DOHH2 (cell line): ENCODE results near the gene PSMD6.

ENCODE experiments used
- H3F3A ChIP-seq: fragments of 200-600 bp; sonication (generic), shearing (Covaris generic); 2 replicates; pipeline ENCODE4 v1.6.0; 2016; ENCODE audit warnings: antibody characterized with exemption, mild to moderate bottlenecking; ENCODE audit not compliant: control insufficient read depth, insufficient read depth
- H3K27ac ChIP-seq: fragments of 200-600 bp; sonication (generic); 2 replicates; pipeline ENCODE4 v1.5.1; 2014; ENCODE audit warnings: low read depth, mild to moderate bottlenecking, low read length, moderate library complexity
- H3K27me3 ChIP-seq: fragments of 200-600 bp; sonication (generic); 2 replicates; pipeline ENCODE4 v1.6.1; 2014; ENCODE audit warnings: mild to moderate bottlenecking, low read length, mixed read lengths; ENCODE audit not compliant: control insufficient read depth
- H3K36me3 ChIP-seq: fragments of 200-600 bp; sonication (generic); 2 replicates; pipeline ENCODE4 v1.6.1; 2014; ENCODE audit warnings: mild to moderate bottlenecking, low read length, moderate library complexity, mixed read lengths; ENCODE audit not compliant: control insufficient read depth
- H3K4me1 ChIP-seq: fragments of 200-600 bp; sonication (generic); 2 replicates; pipeline ENCODE4 v1.6.1; 2014; ENCODE audit warnings: mild to moderate bottlenecking, low read length, mixed read lengths; ENCODE audit not compliant: control insufficient read depth
- H3K4me2 ChIP-seq: fragments of 200-600 bp; sonication (generic); 2 replicates; pipeline ENCODE4 v1.6.0; 2014; ENCODE audit warnings: mild to moderate bottlenecking, low read length, moderate library complexity
- H3K4me3 ChIP-seq: fragments of 200-600 bp; sonication (generic); 2 replicates; pipeline ENCODE4 v1.5.1; 2014; ENCODE audit warnings: mild to moderate bottlenecking, low read length, mixed read lengths
- H3K79me2 ChIP-seq: fragments of 200-600 bp; sonication (generic); 2 replicates; pipeline ENCODE4 v1.6.1; 2014; ENCODE audit warnings: mild to moderate bottlenecking, low read length, mixed read lengths; ENCODE audit not compliant: control insufficient read depth
- H3K9me2 ChIP-seq: fragments of 200-600 bp; sonication (generic); replicated peaks from 2 replicates; pipeline ENCODE4 v1.6.1; 2014; ENCODE audit warnings: mild to moderate bottlenecking, low read length, mixed read lengths; ENCODE audit not compliant: control insufficient read depth
- H3K9me3 ChIP-seq: fragments of 200-600 bp; sonication (generic); 2 replicates; pipeline ENCODE4 v1.6.1; 2014; ENCODE audit warnings: antibody characterized with exemption, low read length, mixed read lengths; ENCODE audit not compliant: control insufficient read depth, insufficient read depth
- H4K20me1 ChIP-seq: fragments of 200-600 bp; sonication (generic); 2 replicates; pipeline ENCODE4 v1.6.0; 2014; ENCODE audit warnings: low read depth, mild to moderate bottlenecking, antibody characterized with exemption, low read length, moderate library complexity; ENCODE audit not compliant: control insufficient read depth, insufficient read depth
- EZH2phosphoT487 ChIP-seq: fragments of 200-600 bp; sonication (generic); IDR thresholded peaks from 2 replicates; pipeline ENCODE4 v1.6.1; 2017; ENCODE audit warnings: borderline replicate concordance, mild to moderate bottlenecking, antibody characterized with exemption, low read length, moderate library complexity, mixed read lengths
- TF ChIP-seq, protein P1 (sequence below): fragments of 200-600 bp; sonication (generic); IDR thresholded peaks from one replicate; pipeline ENCODE4 v1.5.1; 2014; ENCODE audit warnings: antibody characterized with exemption, mild to moderate bottlenecking, low read depth, low read length; ENCODE audit not compliant: poor library complexity, severe bottlenecking

Gene PSMD6

DNA sequence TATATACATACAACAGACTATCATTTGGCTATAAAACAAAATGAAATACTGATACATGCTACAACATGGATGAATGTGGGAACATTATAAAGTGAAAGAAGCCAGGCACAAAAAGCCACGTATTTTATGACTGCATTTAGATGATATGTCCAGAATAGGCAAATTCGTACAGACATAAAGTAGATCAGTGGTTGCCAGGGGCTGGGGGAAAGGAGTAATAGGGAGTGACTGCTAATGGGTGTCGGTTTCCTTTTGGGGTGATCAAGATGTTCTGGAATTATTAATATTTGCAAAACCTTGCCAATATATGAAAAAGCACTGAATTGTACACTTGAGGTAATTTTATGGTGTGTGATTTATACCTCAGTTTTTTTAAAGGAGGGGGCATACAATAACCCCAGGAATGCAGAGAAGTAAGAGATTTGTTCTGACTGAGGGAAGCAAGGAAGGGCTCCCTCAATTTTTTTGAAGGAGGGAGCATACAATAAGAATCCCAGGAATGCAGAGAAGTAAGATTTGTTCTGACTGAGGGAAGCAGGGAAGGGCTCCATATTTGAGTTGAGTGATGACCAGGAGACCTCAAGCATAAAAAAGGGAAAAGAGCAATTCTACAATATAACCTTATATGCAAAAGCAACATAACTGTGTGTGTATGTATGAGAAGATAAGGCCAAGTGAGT lies 6.2 kb downstream of the PSMD6 start:
- H3K27ac ChIP-seq: no peak overlapping the region
- H3K79me2 ChIP-seq: peaks cover 60% of the 10 kb centered on the region
- H3K36me3 ChIP-seq: peaks cover 92% of the 10 kb centered on the region
- no peaks in the 10 kb centered on the region for H3K27me3 ChIP-seq
- no peaks in the 10 kb centered on the region for H3K9me2 ChIP-seq
- H3F3A ChIP-seq: peaks cover 8% of the 10 kb centered on the region; the same call in 1 of the 2 replicates
- H3K9me3 ChIP-seq: no peaks in the 10 kb centered on the region
- H3K4me3 ChIP-seq: no peak overlapping the region
- no peak overlapping the region for H3K4me2 ChIP-seq
- TF ChIP-seq EZH2phosphoT487: no peak
- TF ChIP-seq, protein P1, sequence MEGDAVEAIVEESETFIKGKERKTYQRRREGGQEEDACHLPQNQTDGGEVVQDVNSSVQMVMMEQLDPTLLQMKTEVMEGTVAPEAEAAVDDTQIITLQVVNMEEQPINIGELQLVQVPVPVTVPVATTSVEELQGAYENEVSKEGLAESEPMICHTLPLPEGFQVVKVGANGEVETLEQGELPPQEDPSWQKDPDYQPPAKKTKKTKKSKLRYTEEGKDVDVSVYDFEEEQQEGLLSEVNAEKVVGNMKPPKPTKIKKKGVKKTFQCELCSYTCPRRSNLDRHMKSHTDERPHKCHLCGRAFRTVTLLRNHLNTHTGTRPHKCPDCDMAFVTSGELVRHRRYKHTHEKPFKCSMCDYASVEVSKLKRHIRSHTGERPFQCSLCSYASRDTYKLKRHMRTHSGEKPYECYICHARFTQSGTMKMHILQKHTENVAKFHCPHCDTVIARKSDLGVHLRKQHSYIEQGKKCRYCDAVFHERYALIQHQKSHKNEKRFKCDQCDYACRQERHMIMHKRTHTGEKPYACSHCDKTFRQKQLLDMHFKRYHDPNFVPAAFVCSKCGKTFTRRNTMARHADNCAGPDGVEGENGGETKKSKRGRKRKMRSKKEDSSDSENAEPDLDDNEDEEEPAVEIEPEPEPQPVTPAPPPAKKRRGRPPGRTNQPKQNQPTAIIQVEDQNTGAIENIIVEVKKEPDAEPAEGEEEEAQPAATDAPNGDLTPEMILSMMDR: no peak
- no peaks in the 10 kb centered on the region for H4K20me1 ChIP-seq
- H3K4me1 ChIP-seq: peaks cover 16% of the 10 kb centered on the region

GRCh38 chr3:64011685-64012084 lies 11.6 kb downstream of the PSMD6 start:
- no peak overlapping the region for H3K4me2 ChIP-seq
- H3K36me3 ChIP-seq: peaks cover 96% of the 10 kb centered on the region
- peaks cover 3% of the 10 kb centered on the region; the same call in 1 of the 2 replicates for H3F3A ChIP-seq
- H3K27ac ChIP-seq: no peak overlapping the region
- peaks cover 32% of the 10 kb centered on the region for H3K79me2 ChIP-seq
- H3K4me1 ChIP-seq: no peaks in the 10 kb centered on the region; the same call in 1 of the 2 replicates
- TF ChIP-seq, protein P1: no peak
- H4K20me1 ChIP-seq: no peaks in the 10 kb centered on the region
- H3K4me3 ChIP-seq: no peak overlapping the region
- no peaks in the 10 kb centered on the region for H3K27me3 ChIP-seq
- H3K9me3 ChIP-seq: no peaks in the 10 kb centered on the region
- H3K9me2 ChIP-seq: no peaks in the 10 kb centered on the region

DNA sequence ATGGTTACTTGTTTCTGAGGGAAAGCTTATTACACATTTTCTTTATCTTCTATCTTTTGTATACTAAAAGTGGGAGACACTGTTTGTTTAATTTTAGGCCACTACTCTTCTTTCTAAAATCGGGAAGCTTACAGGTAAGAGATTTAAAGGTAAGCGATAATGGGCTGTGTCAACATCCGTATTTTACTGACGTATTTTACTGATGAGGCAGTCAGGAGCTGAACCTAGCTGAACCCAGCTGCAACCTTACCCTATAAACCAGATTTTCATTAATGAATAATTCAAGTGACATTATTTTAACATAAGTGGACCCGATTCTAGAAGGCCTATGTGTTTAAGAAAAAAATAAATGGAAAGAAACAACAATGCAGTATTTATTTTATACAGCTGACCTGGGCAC lies 13.1 kb downstream of the PSMD6 start:
- peaks cover 99% of the 10 kb centered on the region for H3K36me3 ChIP-seq
- no peak overlapping the region for H3K4me2 ChIP-seq
- H3K79me2 ChIP-seq: peaks cover 25% of the 10 kb centered on the region
- H3K4me1 ChIP-seq: no peaks in the 10 kb centered on the region; the same call in 1 of the 2 replicates
- no peak for TF ChIP-seq EZH2phosphoT487
- TF ChIP-seq, protein P1: no peak
- no peak overlapping the region for H3K4me3 ChIP-seq
- no peaks in the 10 kb centered on the region for H3K9me2 ChIP-seq
- no peak overlapping the region for H3K27ac ChIP-seq
- H3K9me3 ChIP-seq: no peaks in the 10 kb centered on the region
- H3F3A ChIP-seq: peaks cover 3% of the 10 kb centered on the region; the same call in 1 of the 2 replicates
- no peaks in the 10 kb centered on the region for H4K20me1 ChIP-seq
- H3K27me3 ChIP-seq: no peaks in the 10 kb centered on the region
